Natural killer cell treated with Interleukin-12 subunit alpha and Interleukin-12 subunit beta and Interleukin-15 and Interleukin-18, amount 100 ng/mL, for 72 hours (primary cell): ENCODE data around the gene MDP1. TPM values are rescaled to one million over a fixed set of nuclear protein-coding genes. Genes with fewer than 3 reads are reported as not detected.
A peak's percentile ranks its signal among the peaks of the same experiment; 100 is the strongest.
"Not testable (repeated sequence)": the region's sequence is repeated elsewhere in the genome, so short reads cannot be mapped to it uniquely, and the experiment has no call there.

Experiments used
- ATAC-seq, 2 donors: fragments of 150-1000 bp; cut with Tn5 transposase in 1 of 2; sonication (Bioruptor Pico), chemical (Tn5 transposase) in 1 of 2; 2 replicates each; pipeline ENCODE4 v1.10.0; 2021
- DNase-seq: peaks from one replicate; pipeline ENCODE4 v3.0.0; 2022; ENCODE audit warnings: low spot score
- H3K27ac Mint-ChIP-seq, 2 donors: 1 replicate in 1 of 2; 2 replicates in 1 of 2; pipeline ENCODE4 v1.8.0; 2022; ENCODE audit warnings: mixed read lengths in 2 of 2, mild to moderate bottlenecking in 1 of 2, moderate library complexity in 1 of 2
- H3K27me3 Mint-ChIP-seq, 2 donors: 1 replicate in 1 of 2; 2 replicates in 1 of 2; pipeline ENCODE4 v1.8.0; 2022; ENCODE audit warnings: mixed read lengths in 2 of 2
- H3K36me3 Mint-ChIP-seq: one replicate; pipeline ENCODE4 v1.8.0; 2022; ENCODE audit warnings: mixed read lengths
- H3K4me1 Mint-ChIP-seq, 2 donors: 1 replicate in 1 of 2; 2 replicates in 1 of 2; pipeline ENCODE4 v1.8.0; 2022; ENCODE audit warnings: low read depth in 2 of 2, mixed read lengths in 2 of 2, mild to moderate bottlenecking in 1 of 2
- H3K4me3 Mint-ChIP-seq: one replicate; pipeline ENCODE4 v1.8.0; 2022; ENCODE audit warnings: mixed read lengths
- H3K9me3 Mint-ChIP-seq: 2 replicates; pipeline ENCODE4 v1.8.0; 2022; ENCODE audit warnings: mixed read lengths
- total RNA-seq, 2 donors: library from RNA; stranded (reverse); gene quantifications; one replicate each; pipeline ENCODE4 v1.2.3, GENCODE V29; 2022

The MDP1 gene
- total RNA-seq, 2 donors from 2014 or later = 9.1 to 11.3 TPM

- Mint-ChIP-seq H3K4me1 (peaks cover 34 to 49% of the 10 kb centered on the region in 2 donors), H3K36me3 (peaks cover 20% of the 10 kb centered on the region), H3K4me3 (peak overlapping the region; percentile 91), H3K9me3 (no peaks in the 10 kb centered on the region), H3K27me3 (no peaks in the 10 kb centered on the region), H3K27ac (peak overlapping the region; percentile 68 to 95)
- DNase-seq (no peak), ATAC-seq (peak in 1 of 2 donors; percentile 37)
Measured at GRCh38 chr14:24231263-24232120, 15.6 kb upstream of the MDP1 start.

GRCh38 chr14:24228902-24229301, 13.0 kb upstream of the MDP1 start:
- Mint-ChIP-seq H3K36me3 (peaks cover 12% of the 10 kb centered on the region), H3K27ac (no peak overlapping the region), H3K4me3 (no peak overlapping the region), H3K27me3 (no peaks in the 10 kb centered on the region), H3K4me1 (peaks cover 18 to 29% of the 10 kb centered on the region in 2 donors), H3K9me3 (no peaks in the 10 kb centered on the region)
- DNase-seq = no peak
- ATAC-seq = no peak

- ATAC-seq (no peak), DNase-seq (no peak)
- Mint-ChIP-seq H3K4me1 (peaks cover 10 to 16% of the 10 kb centered on the region in 2 donors), H3K9me3 (no peaks in the 10 kb centered on the region), H3K4me3 (no peak overlapping the region), H3K36me3 (peaks cover 12% of the 10 kb centered on the region), H3K27me3 (no peaks in the 10 kb centered on the region), H3K27ac (no peak overlapping the region)
Measured at GRCh38 chr14:24226473-24226872, 10.6 kb upstream of the MDP1 start.

GRCh38 chr14:24224618-24225071, 8.8 kb upstream of the MDP1 start:
- ATAC-seq (no peak), DNase-seq (no peak)
- no peaks in the 10 kb centered on the region for H3K9me3 Mint-ChIP-seq
- H3K36me3 Mint-ChIP-seq = peaks cover 12% of the 10 kb centered on the region
- no peaks in the 10 kb centered on the region for H3K27me3 Mint-ChIP-seq
- H3K4me1 Mint-ChIP-seq = peaks cover 9 to 10% of the 10 kb centered on the region in 2 donors
- no peak overlapping the region for H3K4me3 Mint-ChIP-seq
- H3K27ac Mint-ChIP-seq = no peak overlapping the region

- not testable (repeated sequence) for H3K27me3 Mint-ChIP-seq, DNase-seq, ATAC-seq, H3K4me3 Mint-ChIP-seq, H3K27ac Mint-ChIP-seq, H3K4me1 Mint-ChIP-seq, H3K9me3 Mint-ChIP-seq
- peaks cover 12% of the 10 kb centered on the region for H3K36me3 Mint-ChIP-seq
Measured at GRCh38 chr14:24222987-24223386, 7.1 kb upstream of the MDP1 start.

- DNase-seq (no peak), ATAC-seq (no peak)
- no peaks in the 10 kb centered on the region for H3K27me3 Mint-ChIP-seq
- peaks cover 16 to 20% of the 10 kb centered on the region in 2 donors for H3K4me1 Mint-ChIP-seq
- H3K27ac Mint-ChIP-seq = no peak overlapping the region
- H3K36me3 Mint-ChIP-seq = peaks cover 2% of the 10 kb centered on the region
- H3K4me3 Mint-ChIP-seq = no peak overlapping the region
- no peaks in the 10 kb centered on the region for H3K9me3 Mint-ChIP-seq
Measured at GRCh38 chr14:24219521-24219920, 3.7 kb upstream of the MDP1 start.

- Mint-ChIP-seq H3K9me3 (no peaks in the 10 kb centered on the region), H3K27me3 (no peaks in the 10 kb centered on the region), H3K4me1 (peaks cover 18 to 25% of the 10 kb centered on the region in 2 donors), H3K36me3 (no peaks in the 10 kb centered on the region), H3K27ac (no peak overlapping the region), H3K4me3 (no peak overlapping the region)
- DNase-seq (no peak), ATAC-seq (no peak)
Measured at GRCh38 chr14:24219080-24219479, 3.2 kb upstream of the MDP1 start.

- H3K9me3 Mint-ChIP-seq, H3K4me3 Mint-ChIP-seq, ATAC-seq, H3K27me3 Mint-ChIP-seq, H3K36me3 Mint-ChIP-seq, DNase-seq: not testable (repeated sequence)
- Mint-ChIP-seq H3K27ac (peak overlapping the region; percentile 97 to 99), H3K4me1 (peaks cover 27 to 37% of the 10 kb centered on the region in 2 donors)
Measured at GRCh38 chr14:24216876-24217275, 1.0 kb upstream of the MDP1 start.

GRCh38 chr14:24216345-24216699, 456 bp upstream of the MDP1 start:
- peak overlapping the region; percentile 94 for H3K4me3 Mint-ChIP-seq
- H3K27me3 Mint-ChIP-seq = no peaks in the 10 kb centered on the region
- no peaks in the 10 kb centered on the region for H3K9me3 Mint-ChIP-seq
- H3K27ac Mint-ChIP-seq = peak overlapping the region; percentile 97 to 99
- H3K36me3 Mint-ChIP-seq = peaks cover 5% of the 10 kb centered on the region
- peaks cover 31 to 42% of the 10 kb centered on the region in 2 donors for H3K4me1 Mint-ChIP-seq
- DNase-seq (no peak), ATAC-seq (no peak)

- Mint-ChIP-seq H3K4me1 (peaks cover 41 to 49% of the 10 kb centered on the region in 2 donors), H3K27ac (peak overlapping the region; percentile 97 to 99), H3K9me3 (no peaks in the 10 kb centered on the region), H3K4me3 (peak overlapping the region; percentile 98), H3K27me3 (no peaks in the 10 kb centered on the region), H3K36me3 (peaks cover 16% of the 10 kb centered on the region)
- ATAC-seq (no peak), DNase-seq (no peak)
Measured at GRCh38 chr14:24213866-24214662, 1.8 kb downstream of the MDP1 start.

- H3K27ac Mint-ChIP-seq = peak within 1 kb of the TSS; percentile 97 to 99
- no peaks in the 10 kb centered on the region for H3K27me3 Mint-ChIP-seq
- H3K4me1 Mint-ChIP-seq = peaks cover 41 to 49% of the 10 kb centered on the region in 2 donors
- ATAC-seq (peak; percentile 90 to 94), DNase-seq (peak; percentile 99)
- H3K9me3 Mint-ChIP-seq = no peaks in the 10 kb centered on the region
- H3K4me3 Mint-ChIP-seq = peak within 1 kb of the TSS; percentile 98
- H3K36me3 Mint-ChIP-seq = peaks cover 16% of the 10 kb centered on the region
Measured at GRCh38 chr14:24212924-24213865, 2.7 kb downstream of the MDP1 start, which contains the start of gene CHMP4A. Gene CHMP4A, minus strand, starts transcription at chr14:24213488. Its CDS starts 49 bp downstream, at chr14:24213439.

- H3K27me3 Mint-ChIP-seq = no peaks in the 10 kb centered on the region
- H3K4me1 Mint-ChIP-seq = peaks cover 50 to 59% of the 10 kb centered on the region in 2 donors
- H3K4me3 Mint-ChIP-seq = no peak overlapping the region
Measured at GRCh38 chr14:24211311-24211710, 4.6 kb downstream of the MDP1 start.

GRCh38 chr14:24207625-24208024, 8.2 kb downstream of the MDP1 start:
- H3K4me3 Mint-ChIP-seq = no peak overlapping the region
- no peak for DNase-seq
- H3K9me3 Mint-ChIP-seq = no peaks in the 10 kb centered on the region
- H3K4me1 Mint-ChIP-seq = peaks cover 42 to 45% of the 10 kb centered on the region in 2 donors
- H3K36me3 Mint-ChIP-seq = peaks cover 45% of the 10 kb centered on the region
- H3K27ac Mint-ChIP-seq = peak overlapping the region; percentile 23 to 40
- H3K27me3 Mint-ChIP-seq = no peaks in the 10 kb centered on the region
- no peak for ATAC-seq

More at GRCh38 chr14:24211311-24211710, 4.6 kb downstream of the MDP1 start:
- ATAC-seq (no peak), DNase-seq (no peak)
- Mint-ChIP-seq H3K9me3 (no peaks in the 10 kb centered on the region), H3K27ac (peak overlapping the region; percentile 97 to 99), H3K36me3 (peaks cover 25% of the 10 kb centered on the region)
